Measurements from ENCODE around the gene RAB35. TPM values are rescaled to one million over a fixed set of nuclear protein-coding genes. Genes with fewer than 3 reads are reported as not detected.

The RAB35 gene
- total RNA-seq, 1 donor from 2014 or later = 30.9 TPM

GRCh38 chr12:120069278-120069677 is 47.3 kb downstream of the RAB35 start:
- Histone ChIP-seq H3K27me3 (no peaks in the 10 kb centered on the region), H3K4me1 (no peaks in the 10 kb centered on the region), H3K9me3 (no peaks in the 10 kb centered on the region), H3K36me3 (no peaks in the 10 kb centered on the region), H3K27ac (no peak overlapping the region), H3K4me3 (no peak overlapping the region)
- no peak for DNase-seq (ENCODE audit: extremely low spot score in 2 of 2)
- TF ChIP-seq POLR2A (IDR thresholded peaks at IDR 0.05) (no peak), POLR2AphosphoS5 (IDR thresholded peaks at IDR 0.05; ENCODE audit: insufficient read depth in 1 of 2, low read depth in 1 of 2) (no peak)
- TF ChIP-seq, protein P1, sequence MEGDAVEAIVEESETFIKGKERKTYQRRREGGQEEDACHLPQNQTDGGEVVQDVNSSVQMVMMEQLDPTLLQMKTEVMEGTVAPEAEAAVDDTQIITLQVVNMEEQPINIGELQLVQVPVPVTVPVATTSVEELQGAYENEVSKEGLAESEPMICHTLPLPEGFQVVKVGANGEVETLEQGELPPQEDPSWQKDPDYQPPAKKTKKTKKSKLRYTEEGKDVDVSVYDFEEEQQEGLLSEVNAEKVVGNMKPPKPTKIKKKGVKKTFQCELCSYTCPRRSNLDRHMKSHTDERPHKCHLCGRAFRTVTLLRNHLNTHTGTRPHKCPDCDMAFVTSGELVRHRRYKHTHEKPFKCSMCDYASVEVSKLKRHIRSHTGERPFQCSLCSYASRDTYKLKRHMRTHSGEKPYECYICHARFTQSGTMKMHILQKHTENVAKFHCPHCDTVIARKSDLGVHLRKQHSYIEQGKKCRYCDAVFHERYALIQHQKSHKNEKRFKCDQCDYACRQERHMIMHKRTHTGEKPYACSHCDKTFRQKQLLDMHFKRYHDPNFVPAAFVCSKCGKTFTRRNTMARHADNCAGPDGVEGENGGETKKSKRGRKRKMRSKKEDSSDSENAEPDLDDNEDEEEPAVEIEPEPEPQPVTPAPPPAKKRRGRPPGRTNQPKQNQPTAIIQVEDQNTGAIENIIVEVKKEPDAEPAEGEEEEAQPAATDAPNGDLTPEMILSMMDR (IDR thresholded peaks at IDR 0.05) = no peak
- intact Hi-C loops (cut with DNase I) = no loop called here

DNA sequence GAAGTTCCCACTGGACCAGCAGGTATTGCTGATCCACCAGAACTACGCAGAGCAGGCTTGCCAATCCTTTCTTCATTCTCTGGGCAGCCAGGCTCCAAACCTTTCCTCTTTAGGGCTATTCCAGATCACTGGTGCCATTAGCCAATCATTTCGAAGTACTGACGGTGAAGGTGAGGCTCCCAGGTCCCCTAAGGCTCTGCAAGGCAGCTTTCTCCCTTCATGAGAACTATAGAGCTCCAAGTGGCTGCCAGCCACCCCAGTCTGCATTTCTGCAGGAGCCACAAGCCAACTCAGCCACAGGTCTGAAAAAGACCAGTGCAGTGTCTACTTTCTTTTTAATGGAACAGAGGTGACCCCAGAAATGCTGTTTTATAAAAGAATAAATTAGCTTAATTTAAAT is 48.7 kb downstream of the RAB35 start:
- H3K9me3 ChIP-seq = no peaks in the 10 kb centered on the region
- DNase-seq (ENCODE audit: extremely low spot score in 2 of 2) = no peak
- H3K4me3 ChIP-seq = no peak overlapping the region
- intact Hi-C loops (cut with DNase I) = no loop called here
- H3K27me3 ChIP-seq = no peaks in the 10 kb centered on the region
- H3K27ac ChIP-seq = no peak overlapping the region
- H3K4me1 ChIP-seq = no peaks in the 10 kb centered on the region
- no peaks in the 10 kb centered on the region for H3K36me3 ChIP-seq
- TF ChIP-seq POLR2A (IDR thresholded peaks at IDR 0.05) (no peak), POLR2AphosphoS5 (IDR thresholded peaks at IDR 0.05; ENCODE audit: insufficient read depth in 1 of 2, low read depth in 1 of 2) (no peak)
- TF ChIP-seq, protein P1 (IDR thresholded peaks at IDR 0.05) = no peak

DNA sequence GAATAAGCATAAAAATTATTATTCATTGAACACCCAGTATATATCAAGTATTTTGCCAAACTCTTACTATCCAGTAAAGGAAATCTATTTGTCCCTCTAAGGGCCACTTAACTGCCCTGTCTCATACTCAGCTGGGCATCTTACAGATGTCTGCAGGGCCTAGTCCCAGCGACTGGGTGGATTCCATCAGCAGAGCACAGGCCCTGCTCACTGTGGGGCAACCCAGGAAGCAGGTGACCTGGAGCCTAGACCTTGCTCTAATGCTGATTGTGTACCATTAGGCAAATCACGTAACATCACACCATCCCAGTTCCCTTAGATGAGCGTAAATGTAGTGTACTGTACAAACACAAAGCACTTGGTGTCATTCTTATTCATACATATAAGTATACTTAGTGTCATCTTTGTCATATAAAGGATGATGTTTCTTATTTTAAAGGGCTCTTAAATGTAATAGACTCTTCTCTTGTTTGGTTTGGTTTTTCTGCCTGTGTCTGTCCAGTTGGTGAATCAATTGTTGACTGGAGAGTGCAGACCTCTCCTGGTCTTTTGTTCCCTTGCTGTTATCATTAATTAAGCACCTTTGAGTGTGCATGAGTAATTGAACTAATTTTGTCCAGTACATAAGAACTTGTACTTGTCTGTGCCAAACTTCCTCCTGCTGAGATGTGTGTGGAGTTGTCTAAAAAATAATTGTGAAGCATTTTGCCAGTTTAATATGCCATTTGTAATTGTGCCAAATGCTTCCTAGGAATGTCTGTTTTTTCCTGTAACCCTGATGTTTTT is 49.3 kb downstream of the RAB35 start:
- no peak for DNase-seq (ENCODE audit: extremely low spot score in 2 of 2)
- no peaks in the 10 kb centered on the region for H3K27me3 ChIP-seq
- intact Hi-C loops (cut with DNase I) = no loop called here
- no peak for TF ChIP-seq POLR2AphosphoS5 (IDR thresholded peaks at IDR 0.05; ENCODE audit: insufficient read depth in 1 of 2, low read depth in 1 of 2)
- TF ChIP-seq POLR2A (IDR thresholded peaks at IDR 0.05) = no peak
- TF ChIP-seq, protein P1 (IDR thresholded peaks at IDR 0.05) = no peak
- no peak overlapping the region for H3K4me3 ChIP-seq
- H3K4me1 ChIP-seq = no peaks in the 10 kb centered on the region
- no peak overlapping the region for H3K27ac ChIP-seq
- no peaks in the 10 kb centered on the region for H3K9me3 ChIP-seq
- H3K36me3 ChIP-seq = no peaks in the 10 kb centered on the region

DNA sequence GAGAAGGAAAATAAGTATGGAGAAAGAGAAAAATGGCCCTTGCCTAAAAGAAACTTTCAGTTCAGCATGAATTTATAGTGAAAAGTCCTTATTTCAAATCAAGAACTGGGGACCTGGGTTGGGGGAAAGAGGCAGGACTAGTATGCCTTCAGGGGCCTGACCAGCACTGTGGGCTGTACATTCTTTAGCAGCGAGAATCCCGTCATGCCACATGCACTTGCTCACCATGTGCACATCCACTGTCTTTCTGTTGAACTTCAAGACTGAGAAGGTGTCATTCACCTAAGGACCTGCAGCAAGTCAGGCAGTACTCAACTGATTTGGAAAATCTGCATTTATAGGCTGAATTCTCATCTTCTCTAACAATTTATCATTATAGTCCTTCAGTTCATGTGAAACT is 50.2 kb downstream of the RAB35 start:
- Histone ChIP-seq H3K27ac (no peak overlapping the region), H3K4me3 (no peak overlapping the region), H3K27me3 (no peaks in the 10 kb centered on the region), H3K9me3 (no peaks in the 10 kb centered on the region), H3K36me3 (no peaks in the 10 kb centered on the region), H3K4me1 (peaks cover 5% of the 10 kb centered on the region)
- intact Hi-C loops (cut with DNase I) = no loop called here
- no peak for DNase-seq (ENCODE audit: extremely low spot score in 2 of 2)
- no peak for TF ChIP-seq POLR2AphosphoS5 (IDR thresholded peaks at IDR 0.05; ENCODE audit: insufficient read depth in 1 of 2, low read depth in 1 of 2)
- TF ChIP-seq, protein P1 (IDR thresholded peaks at IDR 0.05) = no peak
- TF ChIP-seq POLR2A (IDR thresholded peaks at IDR 0.05) = no peak

DNA sequence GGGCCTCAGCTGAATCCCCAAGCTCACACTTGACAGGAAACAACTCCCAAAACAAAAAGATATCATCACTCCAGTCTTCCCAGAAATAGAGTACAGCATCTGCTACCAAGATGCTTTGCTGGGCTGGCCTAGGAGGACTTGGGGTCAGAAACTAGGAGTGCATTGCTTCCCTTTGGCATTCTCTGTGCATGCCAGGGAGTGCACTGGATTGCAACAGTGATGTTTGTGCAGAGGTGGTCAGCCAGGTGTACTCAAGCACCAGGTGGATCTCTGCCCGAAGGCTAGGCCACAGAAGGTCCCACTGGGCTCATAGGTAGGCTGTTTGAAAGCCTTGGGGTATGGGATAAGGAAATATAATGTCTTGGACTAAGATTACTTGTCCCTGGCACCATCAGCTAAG is 51.1 kb downstream of the RAB35 start:
- Histone ChIP-seq H3K9me3 (no peaks in the 10 kb centered on the region), H3K27me3 (no peaks in the 10 kb centered on the region), H3K4me1 (peaks cover 6% of the 10 kb centered on the region), H3K4me3 (no peak overlapping the region), H3K27ac (no peak overlapping the region), H3K36me3 (no peaks in the 10 kb centered on the region)
- DNase-seq (ENCODE audit: extremely low spot score in 2 of 2) = no peak
- intact Hi-C loops (cut with DNase I) = no loop called here
- no peak for TF ChIP-seq POLR2A (IDR thresholded peaks at IDR 0.05)
- no peak for TF ChIP-seq POLR2AphosphoS5 (IDR thresholded peaks at IDR 0.05; ENCODE audit: insufficient read depth in 1 of 2, low read depth in 1 of 2)
- TF ChIP-seq, protein P1 (IDR thresholded peaks at IDR 0.05) = no peak

Data from vagina (tissue), 2 donors.